ENCODE results near the gene EFNB2.

GRCh38 chr13:106568299-106569003, 33.0 kb upstream of the EFNB2 start:
- TF ChIP-seq, protein P1, sequence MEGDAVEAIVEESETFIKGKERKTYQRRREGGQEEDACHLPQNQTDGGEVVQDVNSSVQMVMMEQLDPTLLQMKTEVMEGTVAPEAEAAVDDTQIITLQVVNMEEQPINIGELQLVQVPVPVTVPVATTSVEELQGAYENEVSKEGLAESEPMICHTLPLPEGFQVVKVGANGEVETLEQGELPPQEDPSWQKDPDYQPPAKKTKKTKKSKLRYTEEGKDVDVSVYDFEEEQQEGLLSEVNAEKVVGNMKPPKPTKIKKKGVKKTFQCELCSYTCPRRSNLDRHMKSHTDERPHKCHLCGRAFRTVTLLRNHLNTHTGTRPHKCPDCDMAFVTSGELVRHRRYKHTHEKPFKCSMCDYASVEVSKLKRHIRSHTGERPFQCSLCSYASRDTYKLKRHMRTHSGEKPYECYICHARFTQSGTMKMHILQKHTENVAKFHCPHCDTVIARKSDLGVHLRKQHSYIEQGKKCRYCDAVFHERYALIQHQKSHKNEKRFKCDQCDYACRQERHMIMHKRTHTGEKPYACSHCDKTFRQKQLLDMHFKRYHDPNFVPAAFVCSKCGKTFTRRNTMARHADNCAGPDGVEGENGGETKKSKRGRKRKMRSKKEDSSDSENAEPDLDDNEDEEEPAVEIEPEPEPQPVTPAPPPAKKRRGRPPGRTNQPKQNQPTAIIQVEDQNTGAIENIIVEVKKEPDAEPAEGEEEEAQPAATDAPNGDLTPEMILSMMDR (IDR thresholded peaks at IDR 0.05): no peak
- TF ChIP-seq POLR2A (IDR thresholded peaks at IDR 0.05): no peak

All from ovary (tissue), 3 donors.